H1 (cell line): ENCODE data around the gene FAM53B.

Experiments
- CREB1 ChIP-seq: IDR thresholded peaks from 2 replicates; pipeline ENCODE4 v1.6.1; 2012; ENCODE audit warnings: inconsistent platforms
- TF ChIP-seq, protein P1 (sequence below), 3 experiments: IDR thresholded peaks; 1 replicate in 2 of 3; 2 replicates in 1 of 3; pipeline versions ENCODE4 v1.5.1 to v1.6.1; 2011; ENCODE audit warnings: low read length in 3 of 3, mild to moderate bottlenecking in 3 of 3, inconsistent platforms in 2 of 3, low read depth in 1 of 3, moderate library complexity in 1 of 3; ENCODE audit not compliant: insufficient read depth in 1 of 3; ENCODE audit errors: control extremely low read depth in 1 of 3

DNA sequence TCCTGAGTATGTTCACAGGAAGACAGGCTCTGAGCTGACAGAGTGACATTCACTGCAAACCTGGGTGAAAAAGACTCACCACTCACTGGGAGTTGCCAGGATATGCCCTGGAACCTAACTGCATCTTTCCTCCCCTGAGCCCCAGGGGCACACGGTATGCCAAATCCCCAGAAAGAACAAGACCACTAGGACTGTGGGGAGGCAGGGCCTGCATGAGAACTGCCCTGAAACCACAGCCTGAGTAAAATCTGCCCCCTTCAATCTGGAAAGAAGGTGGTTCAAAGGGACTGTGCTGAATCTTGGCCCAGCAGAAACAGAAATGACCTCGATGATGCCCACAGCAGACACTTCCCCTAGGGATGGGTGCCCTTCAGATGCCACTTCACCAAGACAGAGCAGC lies 6.5 kb downstream of the FAM53B start:
- TF ChIP-seq, protein P1, sequence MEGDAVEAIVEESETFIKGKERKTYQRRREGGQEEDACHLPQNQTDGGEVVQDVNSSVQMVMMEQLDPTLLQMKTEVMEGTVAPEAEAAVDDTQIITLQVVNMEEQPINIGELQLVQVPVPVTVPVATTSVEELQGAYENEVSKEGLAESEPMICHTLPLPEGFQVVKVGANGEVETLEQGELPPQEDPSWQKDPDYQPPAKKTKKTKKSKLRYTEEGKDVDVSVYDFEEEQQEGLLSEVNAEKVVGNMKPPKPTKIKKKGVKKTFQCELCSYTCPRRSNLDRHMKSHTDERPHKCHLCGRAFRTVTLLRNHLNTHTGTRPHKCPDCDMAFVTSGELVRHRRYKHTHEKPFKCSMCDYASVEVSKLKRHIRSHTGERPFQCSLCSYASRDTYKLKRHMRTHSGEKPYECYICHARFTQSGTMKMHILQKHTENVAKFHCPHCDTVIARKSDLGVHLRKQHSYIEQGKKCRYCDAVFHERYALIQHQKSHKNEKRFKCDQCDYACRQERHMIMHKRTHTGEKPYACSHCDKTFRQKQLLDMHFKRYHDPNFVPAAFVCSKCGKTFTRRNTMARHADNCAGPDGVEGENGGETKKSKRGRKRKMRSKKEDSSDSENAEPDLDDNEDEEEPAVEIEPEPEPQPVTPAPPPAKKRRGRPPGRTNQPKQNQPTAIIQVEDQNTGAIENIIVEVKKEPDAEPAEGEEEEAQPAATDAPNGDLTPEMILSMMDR (IDR thresholded peaks at IDR 0.05; ENCODE audit: control extremely low read depth in 1 of 3, insufficient read depth in 1 of 3, low read depth in 1 of 3, low read length in 3 of 3) = no peak
- no peak for TF ChIP-seq CREB1
